Spleen (tissue), 11 donors: ENCODE results near the gene IQGAP2. TPM values are rescaled to one million over a fixed set of nuclear protein-coding genes. Genes with fewer than 3 reads are reported as not detected.

Source experiments
- DNase-seq: peaks from one replicate; pipeline ENCODE4 v3.0.0-alpha.2; 2020
- H3K27ac ChIP-seq, 8 donors: fragments of 200-600 bp; sonication (generic) in 7 of 8; 1 replicate in 4 of 8; 2 replicates in 4 of 8; pipeline versions ENCODE4 v1.5.0 to v1.8.0; 2016 to 2021; ENCODE audit warnings: inconsistent platforms in 4 of 8, mild to moderate bottlenecking in 4 of 8, moderate library complexity in 1 of 8
- H3K27me3 ChIP-seq, 7 donors: fragments of 200-600 bp; sonication (generic) in 6 of 7; replicated peaks in 1 of 7; 1 replicate in 4 of 7; 2 replicates in 3 of 7; pipeline versions ENCODE4 v1.5.0 to v1.8.0; 2016 to 2021; ENCODE audit warnings: inconsistent platforms in 3 of 7, mild to moderate bottlenecking in 1 of 7
- H3K36me3 ChIP-seq, 6 donors: fragments of 200-600 bp; sonication (generic) in 5 of 6; 1 replicate in 4 of 6; 2 replicates in 2 of 6; pipeline versions ENCODE4 v1.5.0 to v1.8.0; 2016 to 2021; ENCODE audit warnings: inconsistent platforms in 2 of 6
- H3K4me1 ChIP-seq, 6 donors: fragments of 200-600 bp; sonication (generic) in 5 of 6; 1 replicate in 3 of 6; 2 replicates in 3 of 6; pipeline versions ENCODE4 v1.5.0 to v1.8.0; 2016 to 2021; ENCODE audit warnings: inconsistent platforms in 3 of 6
- H3K4me3 ChIP-seq, 8 donors: fragments of 200-600 bp; sonication (generic) in 7 of 8; 1 replicate in 4 of 8; 2 replicates in 4 of 8; pipeline versions ENCODE4 v1.5.0 to v1.8.0; 2016 to 2021; ENCODE audit warnings: inconsistent platforms in 4 of 8, mild to moderate bottlenecking in 4 of 8, moderate library complexity in 2 of 8
- H3K9me3 ChIP-seq, 8 donors: fragments of 200-600 bp; sonication (generic) in 7 of 8; 1 replicate in 4 of 8; 2 replicates in 4 of 8; pipeline versions ENCODE4 v1.5.0 to v1.8.0; 2016 to 2021; ENCODE audit warnings: inconsistent platforms in 4 of 8
- POLR2A ChIP-seq, 3 donors: fragments of 450-650 bp; IDR thresholded peaks; one replicate each; pipeline ENCODE4 v1.5.1; 2017; ENCODE audit warnings: antibody characterized with exemption in 3 of 3, mild to moderate bottlenecking in 1 of 3
- POLR2AphosphoS5 ChIP-seq, 3 donors: sonication (generic); formaldehyde crosslinking; IDR thresholded peaks; one replicate each; pipeline ENCODE4 v1.5.1; 2017; ENCODE audit warnings: antibody characterized with exemption in 3 of 3
- WGBS, 5 donors: extraction: QIAGEN DNeasy Blood & Tissue Kit in 3 of 5; methylation state at CpG; one replicate each; pipeline versions ENCODE4 v1.1.5 to v1.1.7; 2013 to 2018; 5-methylcytosine and 5-hydroxymethylcytosine counted together
- intact Hi-C: fragments of 100-400 bp; cut with DNase I; formaldehyde crosslinking; loops from one replicate; pipeline ENCODE4 v1.15.0; 2023; ENCODE audit warnings: low total_unique reads
- polyA plus RNA-seq, 3 donors: library from polyadenylated mRNA; stranded (reverse); fragments of 200-250 nt; gene quantifications; one replicate each; pipeline ENCODE4 v1.2.1, GENCODE V29; 2013
- total RNA-seq, 7 donors: library from RNA; depleted of rRNA in 3 of 7; stranded (reverse); fragments of >200 nt in 3 of 7; fragmentation: NEBNext Ultra II Directional in 4 of 7; extraction: Animal tissue kit (Norgen Biotek cat#: 25700) in 4 of 7; gene quantifications; one replicate each; pipeline versions ENCODE4 v1.1.0 to v1.2.1, GENCODE V29; 2016 to 2021
- TF ChIP-seq, protein P1 (sequence below), 11 experiments: fragments of 200-600 bp in 7 of 11; fragments of 450-650 bp in 4 of 11; sonication (generic) in 4 of 11; IDR thresholded peaks in 8 of 11; conservative IDR thresholded peaks in 3 of 11; 1 replicate in 7 of 11; 2 replicates in 4 of 11; pipeline versions ENCODE4 v1.4.0 to v1.8.0; 2016 to 2021; ENCODE audit warnings: antibody characterized with exemption in 11 of 11, inconsistent platforms in 4 of 11, mild to moderate bottlenecking in 1 of 11
- donor health status: healthy with polysubstance abuse.
- donor health status: DM: no; HTN: no; CAD: no; lungs with moderate emphysema.
- donor health status: DM: no; HTN: no; CAD: no.
- donor health status: Bipolar disorder and iron deficiency.
- donor health status: healthy.
- donor health status: DM: no; HTN: no; CAD: no.
- donor health status: DM: yes; HTN: yes; CAD: no.

Gene IQGAP2
- total and polyA plus RNA-seq, 10 donors = 9.3 to 83.6 (median 52.8) TPM

DNA sequence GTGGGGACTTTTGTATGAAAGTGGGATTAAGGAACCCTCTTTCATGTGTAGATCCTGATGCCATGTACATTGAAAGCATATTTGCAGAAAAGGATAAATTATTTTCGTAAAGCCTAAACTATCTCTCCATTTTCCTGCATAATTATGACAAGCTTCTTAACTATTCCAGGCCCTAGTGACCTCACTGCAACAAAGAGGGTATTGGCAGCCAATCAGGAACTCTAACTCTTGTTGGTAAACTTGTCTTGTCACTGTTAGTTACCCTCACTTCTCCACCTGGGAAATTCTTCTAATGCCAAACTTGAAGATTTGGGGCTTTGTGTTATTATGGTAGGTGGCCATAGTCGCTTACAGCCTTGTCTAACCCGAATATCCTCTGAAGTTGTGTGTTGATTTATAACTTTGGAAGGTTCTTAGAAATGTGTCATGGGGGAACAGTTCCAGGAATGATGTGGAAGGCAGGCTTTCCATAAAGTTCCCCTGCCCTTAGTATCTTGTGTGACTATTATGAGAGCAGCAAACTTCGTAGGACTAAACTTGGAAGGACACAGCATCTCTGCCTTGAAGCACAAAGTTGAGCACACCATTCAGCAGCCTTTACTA is 52.5 kb downstream of the IQGAP2 start:
- WGBS, 5 donors = 54 to 75% (median 58%) methylated on average over 4 of the region's 4 CpGs
- Histone ChIP-seq H3K4me1 (peaks cover 0 to 37% (median under 1%) of the 10 kb centered on the region in 6 donors), H3K9me3 (no peaks in the 10 kb centered on the region), H3K27me3 (no peaks in the 10 kb centered on the region), H3K4me3 (no peak overlapping the region), H3K27ac (no peak overlapping the region), H3K36me3 (no peaks in the 10 kb centered on the region)
- DNase-seq = no peak
- TF ChIP-seq, protein P1, sequence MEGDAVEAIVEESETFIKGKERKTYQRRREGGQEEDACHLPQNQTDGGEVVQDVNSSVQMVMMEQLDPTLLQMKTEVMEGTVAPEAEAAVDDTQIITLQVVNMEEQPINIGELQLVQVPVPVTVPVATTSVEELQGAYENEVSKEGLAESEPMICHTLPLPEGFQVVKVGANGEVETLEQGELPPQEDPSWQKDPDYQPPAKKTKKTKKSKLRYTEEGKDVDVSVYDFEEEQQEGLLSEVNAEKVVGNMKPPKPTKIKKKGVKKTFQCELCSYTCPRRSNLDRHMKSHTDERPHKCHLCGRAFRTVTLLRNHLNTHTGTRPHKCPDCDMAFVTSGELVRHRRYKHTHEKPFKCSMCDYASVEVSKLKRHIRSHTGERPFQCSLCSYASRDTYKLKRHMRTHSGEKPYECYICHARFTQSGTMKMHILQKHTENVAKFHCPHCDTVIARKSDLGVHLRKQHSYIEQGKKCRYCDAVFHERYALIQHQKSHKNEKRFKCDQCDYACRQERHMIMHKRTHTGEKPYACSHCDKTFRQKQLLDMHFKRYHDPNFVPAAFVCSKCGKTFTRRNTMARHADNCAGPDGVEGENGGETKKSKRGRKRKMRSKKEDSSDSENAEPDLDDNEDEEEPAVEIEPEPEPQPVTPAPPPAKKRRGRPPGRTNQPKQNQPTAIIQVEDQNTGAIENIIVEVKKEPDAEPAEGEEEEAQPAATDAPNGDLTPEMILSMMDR (IDR thresholded peaks at IDR 0.05 in 8 of 11, conservative IDR thresholded peaks at IDR 0.05 in 3 of 11) = no peak
- TF ChIP-seq POLR2AphosphoS5 (IDR thresholded peaks at IDR 0.05) (no peak), POLR2A (IDR thresholded peaks at IDR 0.05) (no peak)
- intact Hi-C loops = no loop called here

DNA sequence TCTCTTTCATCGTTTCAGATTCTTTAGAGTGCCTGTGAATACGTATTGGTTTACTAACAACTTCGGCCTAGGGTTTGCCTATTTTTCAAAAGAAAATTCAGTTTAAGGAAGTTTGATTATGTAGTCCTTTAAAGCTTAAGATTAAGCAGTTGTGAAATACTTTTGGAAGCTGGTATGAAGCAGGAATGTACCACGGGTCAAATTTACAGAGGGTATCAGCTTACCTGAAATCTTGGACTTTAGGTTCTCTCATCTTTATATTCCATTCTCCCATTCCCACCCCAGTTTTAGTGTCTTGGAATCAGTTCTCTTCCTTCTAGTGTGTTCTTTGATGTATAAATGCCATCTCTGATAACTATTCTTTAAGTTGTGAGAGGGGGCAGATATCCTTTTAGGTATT is 53.2 kb downstream of the IQGAP2 start:
- Histone ChIP-seq H3K36me3 (no peaks in the 10 kb centered on the region), H3K27me3 (no peaks in the 10 kb centered on the region), H3K9me3 (no peaks in the 10 kb centered on the region), H3K4me3 (no peak overlapping the region), H3K4me1 (peaks cover 0 to 32% (median 0%) of the 10 kb centered on the region in 6 donors), H3K27ac (no peak overlapping the region)
- no peak for DNase-seq
- WGBS, 5 donors = 62 to 91% (median 73%) methylated on average over 4 of the region's 4 CpGs
- intact Hi-C loops = no loop called here
- TF ChIP-seq POLR2A (IDR thresholded peaks at IDR 0.05) (no peak), POLR2AphosphoS5 (IDR thresholded peaks at IDR 0.05) (no peak)
- TF ChIP-seq, protein P1 (IDR thresholded peaks at IDR 0.05 in 8 of 11, conservative IDR thresholded peaks at IDR 0.05 in 3 of 11) = no peak

DNA sequence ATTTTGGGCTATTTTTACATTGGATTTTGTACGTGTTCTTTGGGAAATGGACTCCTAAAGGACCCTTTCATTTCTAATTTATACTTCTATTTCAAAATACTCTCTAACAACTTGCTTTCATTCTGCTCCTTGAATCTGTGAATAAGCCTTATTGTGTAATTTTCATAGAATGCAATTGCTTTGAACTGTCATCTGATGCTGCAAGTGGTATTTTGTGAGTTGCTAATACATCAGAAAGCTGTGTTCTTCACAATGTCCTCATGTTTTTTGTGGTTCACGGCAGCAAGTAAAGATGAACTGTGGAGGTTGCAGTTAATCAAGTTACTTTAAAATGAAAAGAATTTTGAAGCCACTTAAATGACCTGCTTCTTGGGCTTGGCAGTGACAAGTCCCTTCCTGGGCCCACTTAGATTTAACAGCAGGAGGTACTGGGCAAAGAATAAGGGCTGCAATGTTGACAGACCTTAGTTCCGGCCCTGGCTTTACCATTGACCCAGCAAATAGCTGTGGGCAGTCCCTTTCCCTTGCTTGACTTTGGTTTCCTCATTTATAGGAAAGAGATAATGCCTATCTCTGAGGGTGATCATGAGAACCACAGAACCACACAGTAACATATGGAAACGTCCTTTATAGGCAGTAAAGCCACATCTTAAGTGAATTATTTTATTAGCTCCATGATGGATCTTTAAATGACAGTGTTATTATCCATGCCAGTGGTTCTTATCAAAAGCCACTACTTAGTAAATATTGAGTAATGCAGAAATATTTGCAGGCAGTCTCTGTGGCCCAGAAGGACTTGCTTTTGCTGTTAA is 54.8 kb downstream of the IQGAP2 start:
- no peak for DNase-seq
- TF ChIP-seq POLR2A (IDR thresholded peaks at IDR 0.05) (no peak), POLR2AphosphoS5 (IDR thresholded peaks at IDR 0.05) (no peak)
- TF ChIP-seq, protein P1 (IDR thresholded peaks at IDR 0.05 in 8 of 11, conservative IDR thresholded peaks at IDR 0.05 in 3 of 11) = no peak
- WGBS, 5 donors = 49 to 63% (median 56%) methylated on average over 4 of the region's 4 CpGs
- Histone ChIP-seq H3K9me3 (no peaks in the 10 kb centered on the region), H3K36me3 (peaks cover 0 to 16% (median 0%) of the 10 kb centered on the region in 6 donors), H3K4me3 (no peak overlapping the region), H3K27ac (no peak overlapping the region), H3K27me3 (no peaks in the 10 kb centered on the region), H3K4me1 (peaks cover 0 to 25% (median 0%) of the 10 kb centered on the region in 6 donors)
- intact Hi-C loops = no loop called here

- 62 to 92% (median 86%) methylated on average over 1 of the region's 1 CpG for WGBS, 5 donors
- intact Hi-C loops = no loop called here
- H3K4me1 ChIP-seq = peaks cover 0 to 25% (median 0%) of the 10 kb centered on the region in 6 donors
- H3K9me3 ChIP-seq = no peaks in the 10 kb centered on the region
- H3K36me3 ChIP-seq = peaks cover 0 to 16% (median 0%) of the 10 kb centered on the region in 6 donors
- no peaks in the 10 kb centered on the region for H3K27me3 ChIP-seq
- DNase-seq = no peak
- TF ChIP-seq, protein P1 (IDR thresholded peaks at IDR 0.05 in 8 of 11, conservative IDR thresholded peaks at IDR 0.05 in 3 of 11) = no peak
- no peak for TF ChIP-seq POLR2A (IDR thresholded peaks at IDR 0.05)
- TF ChIP-seq POLR2AphosphoS5 (IDR thresholded peaks at IDR 0.05) = no peak
- no peak overlapping the region for H3K27ac ChIP-seq
- no peak overlapping the region for H3K4me3 ChIP-seq
These were observed 55.4 kb downstream of the IQGAP2 start for GRCh38 chr5:76458486-76458830.
